Posterior vena cava (tissue), 2 donors: ENCODE data around the gene GP2. TPM values are rescaled to one million over a fixed set of nuclear protein-coding genes. Genes with fewer than 3 reads are reported as not detected.

Source experiments
- DNase-seq: peaks from one replicate; pipeline ENCODE4 v3.0.0-alpha.2; 2020; ENCODE audit warnings: low spot score
- intact Hi-C, 2 donors: fragments of 100-400 bp; cut with DNase I; formaldehyde crosslinking; loops; one replicate each; pipeline versions ENCODE4 v1.14.1 to v1.14.2; 2022 to 2023
- long read RNA-seq, 2 donors: library from polyadenylated mRNA; unstranded; transcript quantifications; one replicate each; pipeline ENCODE4 v2.0.0, GENCODE V29; 2020 to 2021
- total RNA-seq, 2 donors: library from RNA; stranded (reverse); fragmentation: NEBNext Ultra II Directional; extraction: Animal tissue kit (Norgen Biotek cat#: 25700); gene quantifications; one replicate each; pipeline ENCODE4 v1.2.1, GENCODE V29; 2021
- donor health status: DM: yes; HTN: yes; CAD: no.
- donor health status: DM: yes; HTN: yes; CAD: no.

The GP2 gene
- 1 to 10 TPM in 1 of 2 donors, under 1 TPM in 1; 0.51 to 4.9 TPM for total RNA-seq
- long read RNA-seq, donor 1: 0 reads
- long read RNA-seq, donor 2, partial matches to known transcripts: 2 of 2 reads
- long read RNA-seq, donor 2, other reads (novel, unspliced or antisense): 0 of 2 reads

GRCh38 chr16:20327444-20328041 lies at the start of gene GP2:
TSS of gene GP2 (minus strand) at chr16:20327513. CDS start at chr16:20326431, 1,082 bp downstream.
- intact Hi-C loops: loop anchor here in 1 of 2 donors (5.0 kb wide), 1 partner anchor 330 kb away; no protein-coding TSS in a partner anchor
- no peak for DNase-seq

GRCh38 chr16:20372701-20373100 lies 45.4 kb upstream of the GP2 start:
- DNase-seq: no peak
- intact Hi-C loops: no loop called here

GRCh38 chr16:20369452-20370054 lies 42.2 kb upstream of the GP2 start:
- no peak for DNase-seq
- intact Hi-C loops: no loop called here

GRCh38 chr16:20364051-20364450 lies 36.7 kb upstream of the GP2 start:
- no peak for DNase-seq
- intact Hi-C loops: no loop called here

- intact Hi-C loops: no loop called here
Measured at GRCh38 chr16:20363191-20363590, 35.9 kb upstream of the GP2 start.

GRCh38 chr16:20359997-20360396 lies 32.7 kb upstream of the GP2 start:
- DNase-seq: no peak
- intact Hi-C loops: no loop called here

More at GRCh38 chr16:20363191-20363590, 35.9 kb upstream of the GP2 start:
- no peak for DNase-seq

GRCh38 chr16:20355114-20355782 lies 27.9 kb upstream of the GP2 start:
- intact Hi-C loops: no loop called here
- no peak for DNase-seq

- DNase-seq: no peak
- intact Hi-C loops: no loop called here
Measured at GRCh38 chr16:20353379-20353778, 26.1 kb upstream of the GP2 start.

GRCh38 chr16:20352615-20353014 lies 25.3 kb upstream of the GP2 start, which contains the start of gene UMOD:
TSS of gene UMOD (minus strand) at chr16:20352715. CDS start at chr16:20350737, 1,978 bp downstream.
- DNase-seq: no peak
- intact Hi-C loops: no loop called here

GRCh38 chr16:20349615-20350014 lies 22.3 kb upstream of the GP2 start:
- intact Hi-C loops: no loop called here
- no peak for DNase-seq

- intact Hi-C loops: no loop called here
- DNase-seq: no peak
Measured at GRCh38 chr16:20348365-20349185, 21.3 kb upstream of the GP2 start.

- no peak for DNase-seq
- intact Hi-C loops: no loop called here
Measured at GRCh38 chr16:20347666-20348364, 20.5 kb upstream of the GP2 start.

GRCh38 chr16:20344611-20345010 lies 17.3 kb upstream of the GP2 start:
- DNase-seq: no peak
- intact Hi-C loops: no loop called here

- intact Hi-C loops: no loop called here
- no peak for DNase-seq
Measured at GRCh38 chr16:20339744-20340143, 12.4 kb upstream of the GP2 start.

- intact Hi-C loops: no loop called here
- no peak for DNase-seq
Measured at GRCh38 chr16:20336955-20337354, 9.6 kb upstream of the GP2 start.

GRCh38 chr16:20334396-20334795 lies 7.1 kb upstream of the GP2 start:
- no peak for DNase-seq
- intact Hi-C loops: no loop called here

- no peak for DNase-seq
- intact Hi-C loops: no loop called here
Measured at GRCh38 chr16:20333120-20333519, 5.8 kb upstream of the GP2 start.

- intact Hi-C loops: no loop called here
- DNase-seq: no peak
Measured at GRCh38 chr16:20332411-20332810, 5.1 kb upstream of the GP2 start.

- no peak for DNase-seq
- intact Hi-C loops: no loop called here
Measured at GRCh38 chr16:20331635-20332034, 4.3 kb upstream of the GP2 start.
